ENCODE results near the gene KLRF1.

GRCh38 chr12:9808504-9808903 is 18.8 kb upstream of the KLRF1 start:
- TF ChIP-seq CTCF (IDR thresholded peaks at IDR 0.05; ENCODE audit: poor library complexity) (no peak), EZH2phosphoT487 (IDR thresholded peaks at IDR 0.05; ENCODE audit: low read depth, severe bottlenecking, unreplicated experiment) (no peak)
